Stromal cell of bone marrow (primary cell): ENCODE results near the gene FAM162A.

Source experiments
- DNase-seq: peaks from one replicate; pipeline ENCODE4 v3.0.0-alpha.2; 2012; ENCODE audit warnings: low read depth

The FAM162A gene

GRCh38 chr3:122383771-122384697, at the start of gene FAM162A:
FAM162A (plus strand) TSS chr3:122384182; CDS start chr3:122384266, 84 bp downstream.
- peak; percentile 76 for DNase-seq

- DNase-seq = no peak
Observed at GRCh38 chr3:122342803-122343202, 41.2 kb upstream of the FAM162A start.

DNA sequence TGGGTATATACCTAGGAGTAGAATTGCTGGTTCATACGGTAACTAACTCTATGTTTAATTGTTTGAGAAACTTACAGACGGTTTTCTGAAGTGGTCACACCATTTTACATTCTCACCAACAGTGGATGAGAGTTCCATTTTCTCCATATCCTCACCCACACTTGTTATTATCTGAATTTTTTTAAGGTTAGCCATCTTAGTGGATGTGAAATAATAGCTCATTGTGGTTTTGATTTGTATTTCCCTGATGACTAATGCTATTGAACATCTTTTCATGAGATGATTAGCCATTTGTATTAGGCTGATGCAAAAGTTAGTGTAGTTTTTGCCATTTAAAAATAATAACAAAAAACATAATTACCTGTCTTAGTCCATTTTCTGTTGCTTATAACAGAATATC, 40.3 kb upstream of the FAM162A start:
- DNase-seq = no peak

- no peak for DNase-seq
Observed at GRCh38 chr3:122349171-122349570, 34.8 kb upstream of the FAM162A start.

DNA sequence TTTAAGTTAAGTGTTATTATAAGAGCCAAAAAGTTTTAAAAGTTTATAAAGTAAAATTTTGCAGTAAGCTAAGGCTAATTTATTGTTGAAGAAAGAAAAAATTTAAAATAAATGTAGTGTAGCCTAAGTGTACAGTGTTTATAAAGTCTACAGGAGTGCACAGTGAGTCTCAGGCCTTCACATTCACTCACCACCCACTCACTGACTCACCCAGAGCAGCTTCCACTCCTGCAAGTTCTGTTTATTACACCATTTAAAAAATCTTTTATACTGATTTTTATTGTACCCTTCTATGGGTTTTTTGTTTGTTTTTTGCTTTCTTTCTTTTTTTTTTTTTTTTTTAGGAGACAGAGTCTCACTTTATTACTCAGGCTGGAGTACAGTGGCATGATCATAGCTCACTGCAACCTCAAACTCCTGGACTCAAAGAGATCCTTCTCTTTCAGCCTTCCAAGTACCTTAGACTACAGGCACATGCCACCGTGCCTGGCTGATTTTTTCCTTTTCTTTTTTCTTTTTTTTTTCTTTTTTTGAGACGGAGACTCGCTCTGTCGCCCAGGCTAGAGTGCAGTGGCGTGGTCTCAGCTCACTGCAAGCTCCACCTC, 33.1 kb upstream of the FAM162A start:
- peak; percentile 31 for DNase-seq

- no peak for DNase-seq
Observed at GRCh38 chr3:122351612-122352011, 32.4 kb upstream of the FAM162A start.

DNA sequence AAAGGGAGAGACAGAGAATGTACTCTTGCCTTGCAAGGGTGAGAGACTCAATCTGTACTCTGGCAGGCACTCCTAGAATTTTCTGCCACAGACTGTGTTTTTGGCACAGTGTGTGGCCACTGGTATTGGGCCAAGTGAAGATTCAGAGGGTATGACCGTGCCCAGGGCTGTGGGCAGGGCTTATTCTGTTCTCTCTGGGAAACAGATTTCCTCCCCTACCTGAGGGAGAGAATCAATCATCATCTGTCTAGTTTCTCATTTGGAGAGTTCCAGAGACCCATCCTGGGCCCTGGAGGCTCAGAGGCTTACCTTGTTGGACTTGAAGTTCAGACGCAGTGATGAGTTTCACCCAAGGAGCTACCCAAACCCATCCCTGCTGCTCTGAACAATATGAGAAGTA, 30.8 kb upstream of the FAM162A start:
- DNase-seq = no peak

GRCh38 chr3:122353893-122354401, 30.0 kb upstream of the FAM162A start:
- no peak for DNase-seq

- DNase-seq = no peak
Observed at GRCh38 chr3:122355612-122356011, 28.4 kb upstream of the FAM162A start.

DNA sequence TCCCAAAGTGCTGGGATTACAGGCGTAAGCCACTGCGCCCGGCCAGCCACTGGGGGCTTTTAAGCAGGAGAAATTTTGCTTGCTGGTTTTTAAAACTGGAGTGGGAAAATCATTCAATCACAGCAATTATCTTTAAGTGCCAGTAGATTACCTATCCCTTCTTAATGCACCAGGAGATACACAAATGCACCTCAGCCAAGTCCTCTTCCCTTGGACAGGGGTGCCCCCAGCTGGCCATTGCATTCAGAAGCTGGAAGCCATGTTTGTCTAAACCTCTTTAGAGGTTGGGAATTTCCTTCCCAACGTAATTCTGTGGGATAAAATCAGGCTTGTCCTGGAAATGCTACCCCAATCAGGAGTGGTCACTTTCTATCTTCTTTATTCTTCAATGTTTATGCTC, 27.6 kb upstream of the FAM162A start:
- DNase-seq = peak; percentile 17

DNA sequence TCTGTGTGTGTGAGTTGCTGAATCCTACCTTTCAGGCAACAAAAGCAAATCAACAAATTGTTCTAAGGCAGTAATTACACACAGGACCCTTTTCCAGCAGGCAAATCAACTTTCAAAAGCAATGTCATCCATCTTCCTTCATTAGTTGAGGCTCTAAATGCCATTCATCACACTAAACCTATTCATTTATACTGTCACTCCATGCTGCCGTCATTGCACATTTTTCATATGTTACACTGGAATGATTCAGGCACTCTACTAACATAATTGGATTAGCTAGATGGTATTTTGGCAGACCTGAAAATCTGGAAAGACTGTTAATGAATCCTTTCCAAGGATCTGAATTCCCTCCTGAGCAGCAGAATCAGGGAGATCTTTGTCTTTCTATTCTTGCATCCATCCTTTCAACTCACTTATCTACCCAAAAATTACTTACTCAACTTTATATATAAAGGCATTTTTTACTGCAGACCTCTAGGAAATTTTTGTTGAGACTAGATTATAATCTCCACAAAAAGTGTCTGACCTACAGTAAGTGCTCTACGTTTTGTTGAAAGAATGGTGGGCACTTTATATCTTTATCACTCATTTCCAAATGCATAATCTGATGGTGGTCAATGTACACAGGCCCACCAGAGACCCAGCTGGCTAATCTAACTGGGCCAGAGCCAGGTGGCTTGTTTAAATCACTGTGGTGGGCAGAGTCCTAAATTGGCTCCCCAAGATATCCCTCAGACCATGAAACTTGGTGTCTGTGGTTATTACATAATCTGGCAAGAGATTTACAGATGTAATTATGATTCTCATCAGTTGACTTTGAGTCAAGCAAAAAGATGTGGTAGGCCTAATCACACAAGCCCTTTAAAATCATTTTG, 25.9 kb upstream of the FAM162A start:
- DNase-seq = peak; percentile 9

DNA sequence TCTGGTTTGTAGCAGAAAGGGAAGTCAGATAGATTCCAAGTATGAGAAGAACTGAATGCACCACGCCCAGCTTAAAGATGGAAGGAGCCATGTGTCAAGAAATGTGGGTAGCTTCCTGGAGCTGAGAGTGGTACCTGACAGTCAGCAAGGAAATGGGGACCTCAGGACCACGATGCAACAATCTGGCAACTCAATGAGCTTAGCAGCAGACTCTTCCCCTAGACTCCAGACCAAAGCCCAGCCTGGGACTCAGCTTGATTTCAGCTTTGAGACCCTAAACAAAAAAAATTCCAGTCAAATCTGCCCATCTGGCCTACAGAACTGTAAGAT, 25.3 kb upstream of the FAM162A start:
- no peak for DNase-seq

DNA sequence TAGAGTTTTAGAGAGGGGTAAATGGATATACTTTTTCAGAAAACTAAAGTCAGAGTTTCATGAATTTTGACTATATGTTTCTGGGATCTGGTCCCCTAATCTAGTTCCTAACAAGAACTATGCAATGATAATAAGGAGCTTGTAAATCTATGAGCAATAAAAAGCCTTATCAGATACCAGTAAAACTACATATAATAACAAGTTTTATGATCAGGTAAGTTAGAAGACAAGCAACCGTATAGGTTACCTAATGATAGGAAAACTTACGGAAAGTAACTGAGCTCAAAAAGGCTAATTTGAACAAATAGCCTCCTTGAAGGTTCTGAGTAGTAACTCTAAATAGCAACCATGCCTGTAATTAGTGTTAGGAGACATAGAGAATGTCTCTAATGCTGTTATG, 22.0 kb upstream of the FAM162A start:
- no peak for DNase-seq

- DNase-seq = no peak
Observed at GRCh38 chr3:122364490-122364889, 19.5 kb upstream of the FAM162A start.

DNA sequence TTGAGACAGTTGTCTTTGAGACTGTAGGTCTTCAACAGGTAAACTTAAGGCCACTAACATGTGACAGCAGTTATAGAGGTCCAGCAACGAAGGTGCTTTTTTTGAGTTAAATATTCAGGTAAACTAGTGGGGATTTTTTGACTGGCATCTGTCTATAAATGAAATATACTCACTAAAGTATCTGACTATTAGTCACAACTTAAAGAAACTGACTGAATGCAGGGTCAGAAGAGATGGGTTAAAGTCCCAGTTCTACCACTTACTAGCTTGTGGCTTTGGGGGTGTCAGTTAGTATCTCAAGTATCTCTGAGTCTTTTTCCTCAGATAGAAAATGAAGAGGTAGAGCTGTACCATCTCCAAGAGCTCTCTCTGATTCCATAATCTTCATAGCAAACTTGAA, 18.9 kb upstream of the FAM162A start:
- DNase-seq = no peak

GRCh38 chr3:122365582-122366378, 18.2 kb upstream of the FAM162A start:
- DNase-seq = peak; percentile 59

- no peak for DNase-seq
Observed at GRCh38 chr3:122366379-122366749, 17.6 kb upstream of the FAM162A start.

GRCh38 chr3:122374034-122374433, 9.9 kb upstream of the FAM162A start:
- DNase-seq = no peak

DNA sequence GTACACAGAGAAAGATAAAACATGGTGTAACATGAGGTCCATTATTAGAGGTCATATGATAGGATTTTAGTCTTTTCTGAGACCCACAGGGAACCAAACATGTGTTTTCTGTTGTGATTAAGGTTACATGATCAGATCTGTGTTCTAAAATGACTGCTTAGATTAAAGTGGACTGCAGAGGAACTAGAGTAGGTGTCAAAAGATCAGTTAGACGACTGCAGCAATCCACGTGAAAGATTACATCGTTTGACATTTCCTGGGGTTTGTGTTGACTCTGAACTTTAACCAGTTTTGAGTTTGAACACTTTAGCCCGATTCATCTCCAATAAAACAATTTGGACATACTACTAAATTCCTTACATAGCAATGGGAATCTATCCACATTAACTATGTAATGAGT, 6.0 kb upstream of the FAM162A start:
- no peak for DNase-seq

- DNase-seq = peak; percentile 70
Observed at GRCh38 chr3:122382888-122383666, 905 bp upstream of the FAM162A start, which contains the start of gene MIX23. MIX23 (minus strand) TSS chr3:122383231; CDS start chr3:122383224, 7 bp downstream.

DNA sequence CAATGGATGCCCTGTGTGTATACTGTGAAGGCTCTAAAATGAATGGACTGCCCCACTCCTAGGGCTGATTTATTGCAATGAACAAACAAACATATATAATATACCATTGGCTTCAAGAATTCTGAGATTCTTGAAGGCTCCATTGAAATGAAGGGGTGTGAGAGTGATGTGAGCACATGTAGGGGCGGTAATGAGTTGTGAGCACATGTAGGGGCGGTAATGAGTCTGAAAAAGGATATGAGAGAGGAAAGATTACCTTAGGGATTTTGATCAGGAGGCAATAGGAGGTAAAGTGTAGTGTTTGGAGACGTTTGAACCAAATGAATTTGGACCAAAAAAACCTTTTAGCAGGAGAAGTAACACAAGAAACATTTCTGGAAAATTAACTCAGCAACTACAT, 3.7 kb downstream of the FAM162A start:
- DNase-seq = no peak
